Measurements from ENCODE around the gene ASB3. TPM values are rescaled to one million over a fixed set of nuclear protein-coding genes. Genes with fewer than 3 reads are reported as not detected.
"Not testable (repeated sequence)": the region's sequence is repeated elsewhere in the genome, so short reads cannot be mapped to it uniquely, and the experiment has no call there.

The ASB3 gene
- total RNA-seq, 1 donor from 2014 or later: 47.7 TPM

- no peak for TF ChIP-seq CTCF (conservative IDR thresholded peaks at IDR 0.05)
- no peak for DNase-seq (ENCODE audit: extremely low spot score, unreplicated experiment)
- Mint-ChIP-seq H3K36me3 (peaks cover 16% of the 10 kb centered on the region), H3K27ac (peak overlapping the region; percentile 32), H3K27me3 (no peaks in the 10 kb centered on the region), H3K4me3 (peak overlapping the region; percentile 58), H3K4me1 (ENCODE audit: unreplicated experiment) (peaks cover 17% of the 10 kb centered on the region), H3K9me3 (no peaks in the 10 kb centered on the region)
Measured at GRCh38 chr2:53765767-53766166, 21.0 kb downstream of the ASB3 start.

- H3K4me1 Mint-ChIP-seq (ENCODE audit: unreplicated experiment); H3K4me3 Mint-ChIP-seq; H3K27me3 Mint-ChIP-seq; H3K27ac Mint-ChIP-seq; DNase-seq (ENCODE audit: extremely low spot score, unreplicated experiment); H3K9me3 Mint-ChIP-seq: not testable (repeated sequence)
- H3K36me3 Mint-ChIP-seq: peaks cover 33% of the 10 kb centered on the region
Measured at GRCh38 chr2:53757206-53757605, 29.5 kb downstream of the ASB3 start.

GRCh38 chr2:53756644-53757043, 30.1 kb downstream of the ASB3 start:
- H3K27me3 Mint-ChIP-seq: no peaks in the 10 kb centered on the region
- H3K4me3 Mint-ChIP-seq: no peak overlapping the region
- no peak overlapping the region for H3K27ac Mint-ChIP-seq
- no peak for DNase-seq (ENCODE audit: extremely low spot score, unreplicated experiment)
- TF ChIP-seq CTCF (conservative IDR thresholded peaks at IDR 0.05): no peak
- H3K4me1 Mint-ChIP-seq (ENCODE audit: unreplicated experiment): no peaks in the 10 kb centered on the region
- no peaks in the 10 kb centered on the region for H3K9me3 Mint-ChIP-seq
- H3K36me3 Mint-ChIP-seq: peaks cover 28% of the 10 kb centered on the region

GRCh38 chr2:53755121-53755520, 31.6 kb downstream of the ASB3 start:
- TF ChIP-seq CTCF (conservative IDR thresholded peaks at IDR 0.05): no peak
- Mint-ChIP-seq H3K4me3 (no peak overlapping the region), H3K27me3 (no peaks in the 10 kb centered on the region), H3K36me3 (peaks cover 20% of the 10 kb centered on the region), H3K9me3 (no peaks in the 10 kb centered on the region), H3K4me1 (ENCODE audit: unreplicated experiment) (no peaks in the 10 kb centered on the region), H3K27ac (no peak overlapping the region)
- DNase-seq (ENCODE audit: extremely low spot score, unreplicated experiment): no peak

- no peaks in the 10 kb centered on the region for H3K4me1 Mint-ChIP-seq (ENCODE audit: unreplicated experiment)
- no peak overlapping the region for H3K27ac Mint-ChIP-seq
- peaks cover 24% of the 10 kb centered on the region for H3K36me3 Mint-ChIP-seq
- H3K27me3 Mint-ChIP-seq: no peaks in the 10 kb centered on the region
- H3K4me3 Mint-ChIP-seq: no peak overlapping the region
- DNase-seq (ENCODE audit: extremely low spot score, unreplicated experiment): no peak
- TF ChIP-seq CTCF (conservative IDR thresholded peaks at IDR 0.05): no peak
- H3K9me3 Mint-ChIP-seq: no peaks in the 10 kb centered on the region
Measured at GRCh38 chr2:53753041-53753440, 33.7 kb downstream of the ASB3 start.

- H3K27me3 Mint-ChIP-seq: no peaks in the 10 kb centered on the region
- TF ChIP-seq CTCF (conservative IDR thresholded peaks at IDR 0.05): no peak
- DNase-seq (ENCODE audit: extremely low spot score, unreplicated experiment): no peak
- no peaks in the 10 kb centered on the region for H3K4me1 Mint-ChIP-seq (ENCODE audit: unreplicated experiment)
- no peaks in the 10 kb centered on the region for H3K9me3 Mint-ChIP-seq
- peaks cover 26% of the 10 kb centered on the region for H3K36me3 Mint-ChIP-seq
- H3K4me3 Mint-ChIP-seq: no peak overlapping the region
- H3K27ac Mint-ChIP-seq: no peak overlapping the region
Measured at GRCh38 chr2:53752385-53752784, 34.4 kb downstream of the ASB3 start.

Measured in type B pancreatic cell (in vitro differentiated cells).